Tibial nerve (tissue), 4 donors: ENCODE data around the gene NUDT21. TPM values are rescaled to one million over a fixed set of nuclear protein-coding genes. Genes with fewer than 3 reads are reported as not detected.

Experiments used
- DNase-seq, 2 donors: peaks; one replicate each; pipeline ENCODE4 v3.0.0-alpha.2; 2019; ENCODE audit warnings: low spot score in 2 of 2
- H3K27ac ChIP-seq, 4 donors: fragments of 200-600 bp; sonication (generic) in 3 of 4; one replicate each; pipeline ENCODE4 v1.5.1; 2017 to 2019; ENCODE audit warnings: mild to moderate bottlenecking in 1 of 4
- H3K27me3 ChIP-seq, 2 donors: fragments of 200-600 bp; sonication (generic) in 1 of 2; one replicate each; pipeline versions ENCODE4 v1.5.1 to v1.6.0; 2017 to 2019
- H3K36me3 ChIP-seq, 3 donors: fragments of 200-600 bp; sonication (generic); one replicate each; pipeline ENCODE4 v1.5.1; 2018 to 2019
- H3K4me1 ChIP-seq, 4 donors: fragments of 200-600 bp; sonication (generic) in 3 of 4; one replicate each; pipeline ENCODE4 v1.5.1; 2017 to 2019
- H3K4me3 ChIP-seq, 4 donors: fragments of 200-600 bp; sonication (generic) in 3 of 4; one replicate each; pipeline ENCODE4 v1.5.1; 2017 to 2019; ENCODE audit warnings: mild to moderate bottlenecking in 1 of 4, moderate library complexity in 1 of 4
- H3K9me3 ChIP-seq, 4 donors: fragments of 200-600 bp; sonication (generic) in 3 of 4; one replicate each; pipeline ENCODE4 v1.5.1; 2017 to 2019
- EP300 ChIP-seq, 2 donors: sonication (generic); formaldehyde crosslinking; IDR thresholded peaks; one replicate each; pipeline ENCODE4 v1.6.1; 2017; ENCODE audit warnings: antibody characterized with exemption in 2 of 2, mild to moderate bottlenecking in 1 of 2
- POLR2A ChIP-seq, 2 donors: fragments of 450-650 bp; IDR thresholded peaks; one replicate each; pipeline ENCODE4 v1.6.1; 2017; ENCODE audit warnings: antibody characterized with exemption in 2 of 2, mild to moderate bottlenecking in 2 of 2, moderate library complexity in 2 of 2
- WGBS, 2 donors: methylation state at CpG; one replicate each; pipeline ENCODE4 v1.1.5; 2018; 5-methylcytosine and 5-hydroxymethylcytosine counted together
- total RNA-seq, 4 donors: library from RNA; depleted of rRNA; stranded (reverse); fragments of >200 nt; gene quantifications; one replicate each; pipeline ENCODE4 v1.1.0, GENCODE V29; 2016
- TF ChIP-seq, protein P1 (sequence below), 5 experiments: fragments of 200-600 bp in 3 of 5; fragments of 450-650 bp in 2 of 5; sonication (generic) in 3 of 5; IDR thresholded peaks; one replicate each; pipeline ENCODE4 v1.5.1; 2016 to 2019; ENCODE audit warnings: antibody characterized with exemption in 5 of 5, mild to moderate bottlenecking in 3 of 5, moderate library complexity in 2 of 5

The NUDT21 gene
- total RNA-seq, 4 donors from 2014 or later = 41.5 to 57.3 (median 47.2) TPM

- TF ChIP-seq, protein P1, sequence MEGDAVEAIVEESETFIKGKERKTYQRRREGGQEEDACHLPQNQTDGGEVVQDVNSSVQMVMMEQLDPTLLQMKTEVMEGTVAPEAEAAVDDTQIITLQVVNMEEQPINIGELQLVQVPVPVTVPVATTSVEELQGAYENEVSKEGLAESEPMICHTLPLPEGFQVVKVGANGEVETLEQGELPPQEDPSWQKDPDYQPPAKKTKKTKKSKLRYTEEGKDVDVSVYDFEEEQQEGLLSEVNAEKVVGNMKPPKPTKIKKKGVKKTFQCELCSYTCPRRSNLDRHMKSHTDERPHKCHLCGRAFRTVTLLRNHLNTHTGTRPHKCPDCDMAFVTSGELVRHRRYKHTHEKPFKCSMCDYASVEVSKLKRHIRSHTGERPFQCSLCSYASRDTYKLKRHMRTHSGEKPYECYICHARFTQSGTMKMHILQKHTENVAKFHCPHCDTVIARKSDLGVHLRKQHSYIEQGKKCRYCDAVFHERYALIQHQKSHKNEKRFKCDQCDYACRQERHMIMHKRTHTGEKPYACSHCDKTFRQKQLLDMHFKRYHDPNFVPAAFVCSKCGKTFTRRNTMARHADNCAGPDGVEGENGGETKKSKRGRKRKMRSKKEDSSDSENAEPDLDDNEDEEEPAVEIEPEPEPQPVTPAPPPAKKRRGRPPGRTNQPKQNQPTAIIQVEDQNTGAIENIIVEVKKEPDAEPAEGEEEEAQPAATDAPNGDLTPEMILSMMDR (IDR thresholded peaks at IDR 0.05) = no peak
- TF ChIP-seq POLR2A (IDR thresholded peaks at IDR 0.05) = no peak
- TF ChIP-seq EP300 (IDR thresholded peaks at IDR 0.05) = no peak
- no peaks in the 10 kb centered on the region for H3K27me3 ChIP-seq
- peaks cover 7 to 52% (median 29%) of the 10 kb centered on the region in 4 donors for H3K4me1 ChIP-seq
- peak overlapping the region; percentile 76 to 93 (median 90) for H3K4me3 ChIP-seq
- no peaks in the 10 kb centered on the region for H3K9me3 ChIP-seq
- H3K36me3 ChIP-seq = peaks cover 0 to 38% (median 0%) of the 10 kb centered on the region in 3 donors
- WGBS, 2 donors = 6% methylated on average over 18 of the region's 18 CpGs
- DNase-seq = no peak
- H3K27ac ChIP-seq = peak overlapping the region; percentile 63 to 83 (median 79)
These were observed 702 bp downstream of the NUDT21 start for GRCh38 chr16:56450275-56450985.

GRCh38 chr16:56448005-56448404, 3.1 kb downstream of the NUDT21 start:
- TF ChIP-seq, protein P1 (IDR thresholded peaks at IDR 0.05) = no peak
- Histone ChIP-seq H3K9me3 (no peaks in the 10 kb centered on the region), H3K27ac (no peak overlapping the region), H3K4me1 (peaks cover 7 to 46% (median 27%) of the 10 kb centered on the region in 4 donors), H3K36me3 (peaks cover 0 to 42% (median 0%) of the 10 kb centered on the region in 3 donors), H3K4me3 (no peak overlapping the region), H3K27me3 (no peaks in the 10 kb centered on the region)
- DNase-seq = no peak

GRCh38 chr16:56447286-56447685, 3.8 kb downstream of the NUDT21 start:
- Histone ChIP-seq H3K27me3 (no peaks in the 10 kb centered on the region), H3K36me3 (peaks cover 0 to 44% (median 0%) of the 10 kb centered on the region in 3 donors), H3K27ac (no peak overlapping the region), H3K4me1 (peaks cover 7 to 39% (median 22%) of the 10 kb centered on the region in 4 donors), H3K9me3 (no peaks in the 10 kb centered on the region), H3K4me3 (no peak overlapping the region)
- DNase-seq = no peak
- 34 to 59% methylated on average over 2 of the region's 2 CpGs for WGBS, 2 donors
- TF ChIP-seq, protein P1 (IDR thresholded peaks at IDR 0.05) = no peak
- TF ChIP-seq EP300 (IDR thresholded peaks at IDR 0.05) (no peak), POLR2A (IDR thresholded peaks at IDR 0.05) (no peak)

- DNase-seq = no peak
- 94 to 96% methylated on average over 1 of the region's 1 CpG for WGBS, 2 donors
- Histone ChIP-seq H3K9me3 (no peaks in the 10 kb centered on the region), H3K4me3 (no peak overlapping the region), H3K27me3 (no peaks in the 10 kb centered on the region), H3K27ac (no peak overlapping the region), H3K4me1 (no peaks in the 10 kb centered on the region), H3K36me3 (peaks cover 0 to 70% (median 0%) of the 10 kb centered on the region in 3 donors)
- TF ChIP-seq, protein P1 (IDR thresholded peaks at IDR 0.05) = no peak
- TF ChIP-seq POLR2A (IDR thresholded peaks at IDR 0.05) (no peak), EP300 (IDR thresholded peaks at IDR 0.05) (no peak)
These were observed 13.1 kb downstream of the NUDT21 start for GRCh38 chr16:56438038-56438437.

- TF ChIP-seq, protein P1 (IDR thresholded peaks at IDR 0.05) = no peak
- TF ChIP-seq EP300 (IDR thresholded peaks at IDR 0.05) = no peak
- no peak for TF ChIP-seq POLR2A (IDR thresholded peaks at IDR 0.05)
- H3K9me3 ChIP-seq = no peaks in the 10 kb centered on the region
- H3K27me3 ChIP-seq = no peaks in the 10 kb centered on the region
- peaks cover 0 to 71% (median 0%) of the 10 kb centered on the region in 3 donors for H3K36me3 ChIP-seq
- H3K4me1 ChIP-seq = no peaks in the 10 kb centered on the region
- no peak for DNase-seq
- no peak overlapping the region for H3K27ac ChIP-seq
- no peak overlapping the region for H3K4me3 ChIP-seq
These were observed 14.9 kb downstream of the NUDT21 start for GRCh38 chr16:56436258-56436657.
